Measurements from ENCODE around the gene KIF3C.

- no peak for TF ChIP-seq TARDBP (IDR thresholded peaks at IDR 0.05)
- no peak for TF ChIP-seq SP1 (IDR thresholded peaks at IDR 0.05)
- no peak for TF ChIP-seq PKNOX1 (IDR thresholded peaks at IDR 0.05)
Observed at GRCh38 chr2:25897506-25897905, 84.8 kb downstream of the KIF3C start.

All from HEK293T (cell line).